B cell (primary cell): ENCODE results near the gene NBAS. TPM values are rescaled to one million over a fixed set of nuclear protein-coding genes. Genes with fewer than 3 reads are reported as not detected.

Experiments used
- ATAC-seq: fragments of 200-7000 bp; cut with Tn5 transposase; one replicate; pipeline ENCODE4 v1.10.0; 2021; ENCODE audit warnings: low read depth, mild to moderate bottlenecking, moderate number of reproducible peaks, moderate library complexity
- CTCF ChIA-PET: fragments of 350-600 bp; sonication (Branson Sonifier 250); formaldehyde crosslinking; loops from one replicate; lab custom pipeline; 2021; ENCODE audit warnings: antibody characterized with exemption, inconsistent platforms; lab: Charles Lee
- POLR2A ChIA-PET: fragments of 350-600 bp; sonication (Branson Sonifier 250); formaldehyde crosslinking; loops from one replicate; lab custom pipeline; 2021; ENCODE audit warnings: antibody characterized with exemption; lab: Charles Lee
- DNase-seq: peaks from one replicate; pipeline ENCODE4 v3.0.0; 2013
- H2AFZ ChIP-seq: 2 replicates; pipeline ENCODE4 v1.6.1; 2012; ENCODE audit warnings: mild to moderate bottlenecking, low read depth, low read length; ENCODE audit not compliant: insufficient read depth, poor library complexity, severe bottlenecking
- H3K27ac ChIP-seq, 2 donors: 1 replicate in 1 of 2; 2 replicates in 1 of 2; pipeline ENCODE4 v1.5.1; 2012 to 2013; ENCODE audit warnings: low read length in 2 of 2, mild to moderate bottlenecking in 2 of 2, moderate library complexity in 1 of 2
- H3K27me3 ChIP-seq, 4 experiments: fragments of 200-600 bp in 1 of 4; sonication (generic) in 1 of 4; replicated peaks in 1 of 4; 1 replicate in 2 of 4; 2 replicates in 2 of 4; pipeline versions ENCODE4 v1.6.1 to v1.7.0; 2013 to 2016; ENCODE audit warnings: low read length in 3 of 4, mild to moderate bottlenecking in 2 of 4, mixed read lengths in 1 of 4, moderate library complexity in 1 of 4; ENCODE audit not compliant: insufficient read depth in 4 of 4, control insufficient read depth in 3 of 4; ENCODE audit errors: control extremely low read depth in 1 of 4
- H3K36me3 ChIP-seq, 2 experiments: replicated peaks in 1 of 2; 1 replicate in 1 of 2; 2 replicates in 1 of 2; pipeline versions ENCODE4 v1.6.1 to v1.7.1; 2013; ENCODE audit warnings: low read length in 1 of 2; ENCODE audit not compliant: insufficient read depth in 2 of 2, control insufficient read depth in 1 of 2; ENCODE audit errors: control extremely low read depth in 1 of 2, extremely low read depth in 1 of 2
- H3K4me1 ChIP-seq, 2 donors: fragments of 200-600 bp in 1 of 2; sonication (generic) in 1 of 2; 1 replicate in 1 of 2; 2 replicates in 1 of 2; pipeline versions ENCODE4 v1.5.1 to v1.6.1; 2013 to 2017; ENCODE audit warnings: low read length in 2 of 2; ENCODE audit not compliant: control insufficient read depth in 2 of 2, insufficient read depth in 2 of 2
- H3K4me2 ChIP-seq: replicated peaks from 2 replicates; pipeline ENCODE3; 2012; ENCODE audit warnings: mild to moderate bottlenecking, low read depth, low read length; ENCODE audit not compliant: poor library complexity, severe bottlenecking
- H3K4me3 ChIP-seq, 5 experiments: fragments of 200-600 bp in 1 of 5; sonication (generic) in 1 of 5; 1 replicate in 3 of 5; 2 replicates in 2 of 5; pipeline versions ENCODE4 v1.5.1 to v1.7.0; 2011 to 2016; ENCODE audit warnings: low read length in 4 of 5, mild to moderate bottlenecking in 4 of 5, low read depth in 2 of 5, control low read depth in 1 of 5, moderate library complexity in 1 of 5; ENCODE audit not compliant: insufficient read depth in 1 of 5; ENCODE audit errors: control extremely low read depth in 1 of 5, extremely low read depth in 1 of 5
- H3K79me2 ChIP-seq: fragments of 200-600 bp; sonication (generic); one replicate; pipeline ENCODE4 v1.6.0; 2016; ENCODE audit warnings: low read length; ENCODE audit not compliant: control insufficient read depth, insufficient read depth
- H3K9ac ChIP-seq: fragments of 200-600 bp; sonication (generic); 2 replicates; pipeline ENCODE4 v1.6.1; 2017; ENCODE audit warnings: mild to moderate bottlenecking, low read length, moderate library complexity
- H3K9me3 ChIP-seq, 3 donors: one replicate each; pipeline versions ENCODE4 v1.6.1 to v1.7.1; 2013; ENCODE audit warnings: low read length in 2 of 3; ENCODE audit not compliant: control insufficient read depth in 2 of 3, insufficient read depth in 1 of 3; ENCODE audit errors: control extremely low read depth in 1 of 3
- H4K20me1 ChIP-seq: 2 replicates; pipeline ENCODE4 v1.6.0; 2012; ENCODE audit warnings: mild to moderate bottlenecking, low read length; ENCODE audit not compliant: insufficient read depth, control insufficient read depth, poor library complexity, severe bottlenecking
- H3K27ac Mint-ChIP-seq: one replicate; pipeline ENCODE4 v1.8.0; 2021; ENCODE audit warnings: mixed read lengths
- H3K27me3 Mint-ChIP-seq: one replicate; pipeline ENCODE4 v1.8.0; 2021; ENCODE audit warnings: mixed read lengths
- H3K4me1 Mint-ChIP-seq: one replicate; pipeline ENCODE4 v1.8.0; 2021; ENCODE audit warnings: mixed read lengths
- H3K4me3 Mint-ChIP-seq: one replicate; pipeline ENCODE4 v1.8.0; 2021; ENCODE audit warnings: mixed read lengths
- H3K9me3 Mint-ChIP-seq: one replicate; pipeline ENCODE4 v1.8.0; 2022; ENCODE audit warnings: mixed read lengths; ENCODE audit not compliant: insufficient read depth
- EZH2 ChIP-seq: IDR thresholded peaks from 2 replicates; pipeline ENCODE4 v1.6.1; 2012; ENCODE audit warnings: borderline replicate concordance, low read depth, mild to moderate bottlenecking, moderate library complexity, low read length; ENCODE audit not compliant: insufficient read depth, poor library complexity, severe bottlenecking
- WGBS: methylation state at CpG from one replicate; pipeline ENCODE4 v1.1.5; 2013; ENCODE audit warnings: missing lambda C conversion rate; ENCODE audit not compliant: insufficient coverage; 5-methylcytosine and 5-hydroxymethylcytosine counted together
- intact Hi-C: fragments of 100-400 bp; cut with micrococcal nuclease; formaldehyde crosslinking; loops from one replicate; pipeline ENCODE4 v1.10.0; 2022
- polyA plus RNA-seq: library from polyadenylated mRNA; depleted of rRNA; stranded (reverse); fragments of >200 nt; gene quantifications from 2 replicates; pipeline ENCODE4 v1.2.3, GENCODE V29; 2012
- total RNA-seq, 2 donors: library from RNA; stranded (reverse); fragments of 120-200 nt in 1 of 2; gene quantifications; 1 replicate in 1 of 2; 2 replicates in 1 of 2; pipeline versions ENCODE4 v1.2.3 to v1.2.4, GENCODE V29; 2013 to 2022
- TF ChIP-seq, protein P1 (sequence below): fragments of 200-600 bp; IDR thresholded peaks from one replicate; pipeline ENCODE4 v1.8.0; 2022; ENCODE audit warnings: antibody characterized with exemption, mild to moderate bottlenecking

Gene NBAS
- total and polyA plus RNA-seq, 2 donors (not counting 1 experiment from before 2014, with no cell fraction given), result 10.6 to 37.3 TPM

GRCh38 chr2:15547115-15547876 is 13.8 kb downstream of the NBAS start:
- H3K4me3 ChIP-seq, result no peak overlapping the region
- H4K20me1 ChIP-seq, result no peaks in the 10 kb centered on the region
- 100% methylated on average over 2 of the region's 4 CpGs for WGBS
- DNase-seq, result no peak
- Mint-ChIP-seq H3K27ac (no peak overlapping the region), H3K9me3 (no peaks in the 10 kb centered on the region), H3K4me3 (no peak overlapping the region), H3K4me1 (no peaks in the 10 kb centered on the region), H3K27me3 (no peaks in the 10 kb centered on the region)
- no peaks in the 10 kb centered on the region for H3K27me3 ChIP-seq
- no peaks in the 10 kb centered on the region for H3K79me2 ChIP-seq
- H3K36me3 ChIP-seq, result peaks cover 1 to 9% of the 10 kb centered on the region in 2 experiments
- intact Hi-C loops, result no loop called here
- CTCF ChIA-PET, result interaction anchor here (1.2 to 2.2 kb wide), 2 partner anchors 14 to 30 kb away, joined by 4 to 5 read pairs; partner anchors contain the start of gene NBAS
- no peak overlapping the region for H3K27ac ChIP-seq
- POLR2A ChIA-PET, result no interaction called here
- no peak for ATAC-seq
- H3K4me2 ChIP-seq, result no peak overlapping the region
- no peak overlapping the region for H2AFZ ChIP-seq
- no peak overlapping the region for H3K9ac ChIP-seq
- TF ChIP-seq, protein P1, sequence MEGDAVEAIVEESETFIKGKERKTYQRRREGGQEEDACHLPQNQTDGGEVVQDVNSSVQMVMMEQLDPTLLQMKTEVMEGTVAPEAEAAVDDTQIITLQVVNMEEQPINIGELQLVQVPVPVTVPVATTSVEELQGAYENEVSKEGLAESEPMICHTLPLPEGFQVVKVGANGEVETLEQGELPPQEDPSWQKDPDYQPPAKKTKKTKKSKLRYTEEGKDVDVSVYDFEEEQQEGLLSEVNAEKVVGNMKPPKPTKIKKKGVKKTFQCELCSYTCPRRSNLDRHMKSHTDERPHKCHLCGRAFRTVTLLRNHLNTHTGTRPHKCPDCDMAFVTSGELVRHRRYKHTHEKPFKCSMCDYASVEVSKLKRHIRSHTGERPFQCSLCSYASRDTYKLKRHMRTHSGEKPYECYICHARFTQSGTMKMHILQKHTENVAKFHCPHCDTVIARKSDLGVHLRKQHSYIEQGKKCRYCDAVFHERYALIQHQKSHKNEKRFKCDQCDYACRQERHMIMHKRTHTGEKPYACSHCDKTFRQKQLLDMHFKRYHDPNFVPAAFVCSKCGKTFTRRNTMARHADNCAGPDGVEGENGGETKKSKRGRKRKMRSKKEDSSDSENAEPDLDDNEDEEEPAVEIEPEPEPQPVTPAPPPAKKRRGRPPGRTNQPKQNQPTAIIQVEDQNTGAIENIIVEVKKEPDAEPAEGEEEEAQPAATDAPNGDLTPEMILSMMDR, result no peak
- TF ChIP-seq EZH2, result no peak
- H3K4me1 ChIP-seq, result no peaks in the 10 kb centered on the region
- no peaks in the 10 kb centered on the region for H3K9me3 ChIP-seq
